HG03342 (cell line): ENCODE measurements around the gene ZNF688.
"Not testable (repeated sequence)": the region's sequence is repeated elsewhere in the genome, so short reads cannot be mapped to it uniquely, and the experiment has no call there.

Experiments
- ATAC-seq: cut with Tn5 transposase; IDR thresholded peaks from one replicate; pipeline ENCODE4 v1.9.1; 2021; ENCODE audit warnings: mild to moderate bottlenecking, moderate library complexity; ENCODE audit not compliant: unreplicated experiment

ZNF688 gene

GRCh38 chr16:30571445-30572322 is at the start of gene ZNF688:
ZNF688 (minus strand) TSS chr16:30571714; CDS start chr16:30571629, 85 bp downstream.
- peak; percentile 61 for ATAC-seq

DNA sequence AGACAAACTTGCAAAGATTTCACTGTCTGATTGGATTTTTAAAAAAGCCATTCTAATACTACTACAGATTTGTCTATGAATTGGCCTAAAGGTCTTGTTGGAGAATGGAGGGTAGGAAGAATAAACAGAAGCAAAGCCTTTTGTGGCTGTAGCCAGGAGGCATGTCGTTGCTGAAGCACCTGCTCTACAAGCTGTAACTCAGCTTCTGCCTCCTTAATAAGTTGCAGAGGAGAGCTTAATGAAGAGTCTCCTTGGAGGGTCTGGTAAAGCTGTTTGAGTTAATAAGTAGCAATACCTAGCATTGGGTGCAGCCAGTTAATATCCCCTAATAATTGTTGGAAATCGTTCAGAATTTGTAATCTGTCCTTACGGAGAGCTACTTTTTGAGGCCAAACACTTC is 48.7 kb upstream of the ZNF688 start:
- no peak for ATAC-seq

GRCh38 chr16:30619638-30620037 is 48.1 kb upstream of the ZNF688 start:
- ATAC-seq, result no peak

GRCh38 chr16:30619202-30619601 is 47.7 kb upstream of the ZNF688 start:
- no peak for ATAC-seq

GRCh38 chr16:30615358-30616091 is 44.0 kb upstream of the ZNF688 start:
- ATAC-seq, result no peak

- peak; percentile 80 for ATAC-seq
Observed at GRCh38 chr16:30609926-30610839, 38.7 kb upstream of the ZNF688 start, which contains the start of gene ZNF689. ZNF689 (minus strand) TSS chr16:30610389; CDS start chr16:30610041, 348 bp downstream.

GRCh38 chr16:30609002-30609925 is 37.8 kb upstream of the ZNF688 start:
- peak; percentile 39 for ATAC-seq

GRCh38 chr16:30606004-30606403 is 34.5 kb upstream of the ZNF688 start:
- no peak for ATAC-seq

- no peak for ATAC-seq
Observed at GRCh38 chr16:30605158-30605557, 33.6 kb upstream of the ZNF688 start.

DNA sequence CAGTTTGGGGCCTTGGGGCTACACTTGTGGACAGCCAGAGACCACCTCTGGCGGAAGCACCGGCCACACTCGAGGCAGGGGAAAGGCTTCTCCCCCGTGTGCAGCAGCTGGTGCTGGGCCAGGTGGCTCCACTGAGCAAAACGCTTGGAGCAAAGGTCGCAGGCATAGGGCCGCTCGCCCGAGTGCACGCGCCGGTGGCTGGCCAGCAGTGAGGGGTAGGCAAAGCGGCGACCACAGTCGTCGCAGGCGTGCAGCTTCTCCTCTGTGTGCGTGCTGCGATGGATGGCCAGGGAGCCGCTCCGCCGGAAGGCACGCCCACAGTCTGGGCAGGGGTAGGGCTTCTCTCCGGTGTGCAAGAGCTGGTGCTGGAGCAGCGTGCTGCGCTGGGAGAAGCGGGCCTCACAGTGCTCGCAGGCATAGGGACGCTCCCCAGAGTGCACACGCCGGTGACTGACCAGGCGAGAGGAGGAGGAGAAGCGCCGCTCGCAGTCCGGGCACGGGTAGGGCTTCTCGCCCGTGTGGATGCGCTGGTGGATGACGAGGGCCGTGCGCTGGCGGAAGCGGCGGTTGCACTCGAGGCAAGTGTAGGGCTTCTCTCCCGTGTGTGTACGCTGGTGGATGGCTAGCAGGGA is 32.9 kb upstream of the ZNF688 start:
- no peak for ATAC-seq

- no peak for ATAC-seq
Observed at GRCh38 chr16:30603945-30604315, 32.4 kb upstream of the ZNF688 start.

DNA sequence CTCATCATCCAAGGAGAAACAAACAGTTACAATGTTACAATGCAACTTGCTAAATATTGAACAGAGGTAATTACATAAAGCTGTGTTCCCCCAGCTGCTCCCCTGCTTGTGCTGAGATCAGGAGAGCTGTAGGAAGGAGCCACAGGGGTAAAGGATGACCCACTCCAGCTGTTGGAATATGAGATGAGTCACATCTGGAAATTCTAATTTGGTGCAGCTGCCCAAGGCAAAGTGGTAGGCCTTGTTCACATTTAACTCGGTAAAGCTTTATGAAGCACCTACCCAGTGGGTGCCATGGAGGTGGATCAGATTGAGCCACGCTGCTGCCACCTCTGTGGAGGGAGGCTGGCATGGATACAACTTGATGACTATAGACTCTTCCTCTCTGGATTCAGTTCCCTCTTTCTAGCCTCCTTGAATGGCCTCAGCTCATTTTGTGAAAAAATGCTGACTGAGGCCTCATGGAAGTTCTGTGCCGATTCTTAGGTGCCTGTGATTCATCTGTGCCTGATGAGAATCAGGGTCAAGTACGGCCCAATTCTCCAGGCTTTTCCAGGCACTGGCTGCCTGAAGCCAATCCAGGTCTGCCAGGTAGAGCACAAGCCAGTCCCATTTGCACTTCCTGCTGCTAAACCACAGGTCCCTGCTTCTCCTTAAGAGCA is 31.2 kb upstream of the ZNF688 start:
- no peak for ATAC-seq

- ATAC-seq, result no peak
Observed at GRCh38 chr16:30601966-30602365, 30.5 kb upstream of the ZNF688 start.

DNA sequence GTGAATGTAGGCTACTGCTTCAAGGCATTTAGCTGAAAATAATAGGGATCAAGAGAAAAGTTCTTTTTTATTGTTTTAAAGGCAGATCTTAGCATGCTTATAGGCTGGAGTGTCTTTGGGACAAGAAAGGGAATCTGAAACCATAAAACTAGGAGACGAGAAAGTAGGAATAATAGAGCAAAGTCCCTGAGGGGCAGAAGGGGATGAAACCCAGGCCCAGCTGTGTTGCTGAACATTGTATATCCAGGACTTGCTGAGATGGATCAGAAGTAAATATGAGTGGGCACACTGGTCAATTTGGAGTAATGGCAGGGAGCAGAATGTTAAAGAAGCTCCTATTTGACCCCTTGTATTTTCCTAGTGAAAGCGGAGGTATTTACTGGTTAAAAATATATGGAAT is 29.4 kb upstream of the ZNF688 start:
- ATAC-seq, result no peak

- ATAC-seq, result no peak
Observed at GRCh38 chr16:30600215-30600614, 28.7 kb upstream of the ZNF688 start.

- ATAC-seq, result no peak
Observed at GRCh38 chr16:30592871-30593270, 21.4 kb upstream of the ZNF688 start.

GRCh38 chr16:30590869-30591268 is 19.4 kb upstream of the ZNF688 start:
- not testable (repeated sequence) for ATAC-seq

DNA sequence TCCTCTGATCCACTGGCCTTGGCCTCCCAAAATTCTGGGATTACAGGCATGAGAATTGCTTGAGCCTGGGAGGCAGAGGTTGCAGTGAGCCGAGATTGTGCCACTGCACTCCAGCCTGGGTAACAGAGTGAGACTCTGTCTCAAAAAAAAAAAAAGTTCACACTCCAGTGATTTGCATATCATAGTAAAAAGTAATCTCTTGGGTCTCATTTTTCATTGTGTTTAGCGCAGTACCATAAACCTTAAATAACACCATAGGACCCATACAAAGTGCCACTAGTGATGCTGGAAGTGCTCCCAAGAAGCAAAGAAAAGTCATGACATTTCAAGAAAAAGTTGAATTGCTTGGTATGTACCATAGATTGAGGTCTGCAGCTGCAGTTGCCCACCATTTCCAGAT is 18.1 kb upstream of the ZNF688 start:
- not testable (repeated sequence) for ATAC-seq

DNA sequence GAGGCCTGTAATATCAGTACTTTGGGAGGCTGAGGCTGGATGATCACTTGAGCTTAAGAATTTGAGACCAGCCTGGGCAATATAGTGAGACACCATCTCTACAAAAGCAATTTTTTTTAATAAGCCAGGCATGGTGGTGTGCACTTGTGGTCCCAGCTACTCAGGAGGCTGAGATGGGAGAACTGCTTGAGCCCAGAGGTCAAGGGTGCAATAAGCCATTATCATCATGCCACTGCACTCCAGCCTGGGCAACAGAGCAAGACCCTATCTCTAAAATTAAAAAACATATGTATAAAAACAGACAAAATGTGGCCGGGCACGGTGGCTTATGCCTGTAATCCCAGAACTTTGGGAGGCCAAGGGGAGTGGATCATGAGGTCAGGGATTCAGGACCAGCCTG is 17.1 kb upstream of the ZNF688 start:
- ATAC-seq, result no peak
